MCF 10A (cell line): ENCODE results near the gene UVSSA. TPM values are rescaled to one million over a fixed set of nuclear protein-coding genes. Genes with fewer than 3 reads are reported as not detected.

ENCODE experiments used
- BruUV-seq: library from RNA; stranded (reverse); fragments of 400-500 nt; replicated peaks from 2 replicates; lab custom pipeline; 2021; lab: Mats Ljungman, UMichigan
- CTCF ChIA-PET: fragments of 300-600 bp; sonication (Branson Sonifier 250); formaldehyde crosslinking; extraction: SDS; loops from one replicate; lab custom pipeline; 2021; ENCODE audit warnings: antibody characterized with exemption, inconsistent platforms; lab: Yijun Ruan, JAX
- POLR2A ChIA-PET: fragments of 300-600, 350-650 bp; sonication (Branson Sonifier 250); formaldehyde crosslinking; extraction: SDS; loops from one replicate; lab custom pipeline; 2020; ENCODE audit warnings: antibody characterized with exemption, inconsistent platforms; lab: Yijun Ruan, JAX
- DNase-seq: peaks from one replicate; pipeline ENCODE4 v3.0.0-alpha.2; 2018; ENCODE audit not compliant: unreplicated experiment
- H3K27ac Mint-ChIP-seq: one replicate; pipeline ENCODE4 v1.8.0; 2022; ENCODE audit warnings: mild to moderate bottlenecking, low read depth, mixed read lengths; ENCODE audit not compliant: unreplicated experiment
- H3K27me3 Mint-ChIP-seq: one replicate; pipeline ENCODE4 v1.8.0; 2022; ENCODE audit warnings: mixed read lengths; ENCODE audit not compliant: insufficient read depth, unreplicated experiment
- H3K36me3 Mint-ChIP-seq: one replicate; pipeline ENCODE4 v1.8.0; 2022; ENCODE audit warnings: mild to moderate bottlenecking, moderate library complexity, mixed read lengths; ENCODE audit not compliant: insufficient read depth, unreplicated experiment
- H3K4me1 Mint-ChIP-seq: one replicate; pipeline ENCODE4 v1.8.0; 2022; ENCODE audit warnings: mixed read lengths; ENCODE audit not compliant: insufficient read depth, unreplicated experiment
- H3K4me3 Mint-ChIP-seq: one replicate; pipeline ENCODE4 v1.8.0; 2022; ENCODE audit warnings: mild to moderate bottlenecking, moderate library complexity, mixed read lengths; ENCODE audit not compliant: unreplicated experiment
- H3K9me3 Mint-ChIP-seq: one replicate; pipeline ENCODE4 v1.8.0; 2022; ENCODE audit warnings: mixed read lengths; ENCODE audit not compliant: unreplicated experiment
- intact Hi-C: fragments of 100-400 bp; cut with micrococcal nuclease; formaldehyde crosslinking; loops from 2 replicates; pipeline ENCODE4 v1.14.1; 2022
- total RNA-seq: library from RNA; stranded (reverse); gene quantifications from 2 replicates; pipeline ENCODE4 v1.2.3, GENCODE V29; 2022
- TF ChIP-seq, protein P1 (sequence below): fragments of 200-600 bp; IDR thresholded peaks from one replicate; pipeline ENCODE4 v1.8.0; 2022; ENCODE audit warnings: antibody characterized with exemption, mild to moderate bottlenecking; ENCODE audit not compliant: unreplicated experiment

The UVSSA gene
- total RNA-seq, 1 experiment from 2014 or later = 43.6 TPM

GRCh38 chr4:1404573-1405253, 57.7 kb downstream of the UVSSA start:
- intact Hi-C loops = no loop called here
- peaks cover 17% of the 10 kb centered on the region for H3K27me3 Mint-ChIP-seq
- no peaks in the 10 kb centered on the region for H3K9me3 Mint-ChIP-seq
- H3K36me3 Mint-ChIP-seq = peaks cover 4% of the 10 kb centered on the region
- POLR2A ChIA-PET = no interaction called here
- CTCF ChIA-PET = interaction anchor here (0.7 kb wide), 1 partner anchor 160 kb away, joined by 3 read pairs; no protein-coding TSS in a partner anchor
- BruUV-seq = no TSS peak
- no peak overlapping the region for H3K4me3 Mint-ChIP-seq
- no peak overlapping the region for H3K27ac Mint-ChIP-seq
- no peaks in the 10 kb centered on the region for H3K4me1 Mint-ChIP-seq
- TF ChIP-seq, protein P1, sequence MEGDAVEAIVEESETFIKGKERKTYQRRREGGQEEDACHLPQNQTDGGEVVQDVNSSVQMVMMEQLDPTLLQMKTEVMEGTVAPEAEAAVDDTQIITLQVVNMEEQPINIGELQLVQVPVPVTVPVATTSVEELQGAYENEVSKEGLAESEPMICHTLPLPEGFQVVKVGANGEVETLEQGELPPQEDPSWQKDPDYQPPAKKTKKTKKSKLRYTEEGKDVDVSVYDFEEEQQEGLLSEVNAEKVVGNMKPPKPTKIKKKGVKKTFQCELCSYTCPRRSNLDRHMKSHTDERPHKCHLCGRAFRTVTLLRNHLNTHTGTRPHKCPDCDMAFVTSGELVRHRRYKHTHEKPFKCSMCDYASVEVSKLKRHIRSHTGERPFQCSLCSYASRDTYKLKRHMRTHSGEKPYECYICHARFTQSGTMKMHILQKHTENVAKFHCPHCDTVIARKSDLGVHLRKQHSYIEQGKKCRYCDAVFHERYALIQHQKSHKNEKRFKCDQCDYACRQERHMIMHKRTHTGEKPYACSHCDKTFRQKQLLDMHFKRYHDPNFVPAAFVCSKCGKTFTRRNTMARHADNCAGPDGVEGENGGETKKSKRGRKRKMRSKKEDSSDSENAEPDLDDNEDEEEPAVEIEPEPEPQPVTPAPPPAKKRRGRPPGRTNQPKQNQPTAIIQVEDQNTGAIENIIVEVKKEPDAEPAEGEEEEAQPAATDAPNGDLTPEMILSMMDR = no peak
- no peak for DNase-seq

GRCh38 chr4:1405254-1405635, 58.2 kb downstream of the UVSSA start:
- intact Hi-C loops = no loop called here
- BruUV-seq = no TSS peak
- peaks cover 21% of the 10 kb centered on the region for H3K27me3 Mint-ChIP-seq

DNA sequence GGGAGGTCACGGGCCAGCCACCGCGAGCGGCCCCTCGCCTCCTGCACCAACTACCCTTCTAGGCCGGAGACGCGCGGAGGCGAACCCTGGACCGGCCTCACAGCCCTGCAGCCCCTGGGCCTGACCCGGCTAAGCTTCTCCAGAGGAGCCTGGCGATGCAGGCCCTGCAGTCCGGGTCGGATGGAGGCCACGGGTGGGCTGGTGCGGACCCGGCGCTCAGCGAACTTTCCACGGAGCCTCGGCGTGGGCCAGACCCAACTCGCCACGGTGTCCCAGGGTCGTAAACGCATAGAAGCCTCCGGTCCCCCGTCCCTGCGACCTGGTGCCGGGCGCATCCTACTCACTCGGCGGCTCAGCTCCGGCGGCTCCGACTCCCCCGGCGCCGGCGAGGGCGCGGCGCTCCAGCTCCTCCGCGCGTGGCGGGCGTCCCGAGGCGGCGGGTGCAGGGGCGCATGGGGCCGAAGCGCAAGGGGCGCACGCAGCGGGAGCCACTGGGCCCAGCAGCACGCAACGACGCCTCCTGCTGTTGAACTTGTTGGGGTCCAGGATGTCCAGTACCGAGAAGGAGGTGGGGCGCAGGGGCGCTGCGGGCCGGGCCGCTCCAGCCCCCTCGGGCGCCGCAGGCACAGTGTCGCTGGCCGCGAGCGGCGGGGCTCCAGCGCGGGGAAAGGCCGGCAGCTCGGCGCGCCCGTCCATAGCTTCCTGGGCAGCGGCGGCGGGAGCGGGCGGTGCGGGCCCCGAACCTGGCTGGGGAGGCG, 58.8 kb downstream of the UVSSA start:
- POLR2A ChIA-PET = no interaction called here
- intact Hi-C loops = no loop called here
- CTCF ChIA-PET = no interaction called here
- Mint-ChIP-seq H3K4me1 (no peaks in the 10 kb centered on the region), H3K27ac (no peak overlapping the region), H3K27me3 (peaks cover 21% of the 10 kb centered on the region), H3K9me3 (no peaks in the 10 kb centered on the region), H3K4me3 (no peak overlapping the region), H3K36me3 (peaks cover 4% of the 10 kb centered on the region)
- TF ChIP-seq, protein P1 = no peak
- no TSS peak for BruUV-seq
- no peak for DNase-seq

More at GRCh38 chr4:1405254-1405635, 58.2 kb downstream of the UVSSA start:
- CTCF ChIA-PET = no interaction called here
- no peaks in the 10 kb centered on the region for H3K4me1 Mint-ChIP-seq
- POLR2A ChIA-PET = no interaction called here
- TF ChIP-seq, protein P1 = no peak
- no peak for DNase-seq
- H3K27ac Mint-ChIP-seq = no peak overlapping the region
- H3K4me3 Mint-ChIP-seq = no peak overlapping the region
- H3K36me3 Mint-ChIP-seq = peaks cover 4% of the 10 kb centered on the region
- no peaks in the 10 kb centered on the region for H3K9me3 Mint-ChIP-seq

DNA sequence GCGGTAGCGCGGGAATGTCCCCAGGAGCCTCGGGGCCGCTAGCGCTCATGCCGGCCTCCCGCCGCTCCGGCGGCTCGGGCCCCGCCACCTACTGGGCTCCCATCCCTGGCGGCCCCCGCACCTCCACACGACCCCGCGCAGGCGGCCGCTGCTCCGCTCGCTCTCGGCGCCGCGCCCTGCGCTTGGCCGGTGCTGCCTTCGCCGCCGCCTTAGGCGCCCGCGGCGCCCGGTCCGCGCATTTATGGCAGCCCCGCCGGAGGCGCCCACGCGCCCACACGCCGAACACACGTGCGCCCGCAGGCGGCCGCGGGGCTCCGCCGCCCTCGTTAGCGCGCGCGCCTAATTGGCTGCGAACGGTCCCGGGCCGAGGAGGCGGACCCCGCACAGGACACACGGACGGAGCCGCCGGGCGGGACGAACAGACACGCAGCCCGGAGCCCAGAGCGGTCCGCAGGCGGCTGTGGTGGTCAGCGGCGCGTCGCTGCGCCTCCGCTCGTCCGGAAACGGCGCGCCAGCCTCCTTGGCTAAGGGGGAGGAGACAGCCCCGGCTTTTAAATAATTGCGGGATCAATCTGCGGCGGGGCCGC, 59.5 kb downstream of the UVSSA start, which contains the start of gene NKX1-1:
Gene NKX1-1, minus strand, starts transcription at position 49 of the 587 bp plus-strand sequence. Its CDS starts 0 bp downstream, at position 49.
- intact Hi-C loops = no loop called here
- no peak within 1 kb of the TSS for H3K4me3 Mint-ChIP-seq

More for the DNA sequence above, 59.5 kb downstream of the UVSSA start, which contains the start of gene NKX1-1:
- Mint-ChIP-seq H3K27me3 (peaks cover 21% of the 10 kb centered on the region), H3K9me3 (no peaks in the 10 kb centered on the region), H3K36me3 (peaks cover 4% of the 10 kb centered on the region), H3K27ac (no peak within 1 kb of the TSS), H3K4me1 (no peaks in the 10 kb centered on the region)
- TF ChIP-seq, protein P1 = no peak
- ChIA-PET POLR2A (no interaction called here), CTCF (no interaction called here)
- DNase-seq = no peak
- no TSS peak for BruUV-seq
